SK-N-SH treated with all-trans-retinoic acid at 6 μM for 48 hours (cell line): ENCODE measurements around the gene TUBGCP3.

Source experiments
- ARNTL ChIP-seq: fragments of 450-650 bp; formaldehyde crosslinking; IDR thresholded peaks from 2 replicates; pipeline ENCODE4 v1.5.0; 2020; ENCODE audit warnings: low read depth, mild to moderate bottlenecking, moderate library complexity, borderline replicate concordance
- ISL1 ChIP-seq: fragments of 250-450 bp; sonication (Bioruptor Pico); IDR thresholded peaks from 2 replicates; pipeline ENCODE4 v2.1.2; 2022; ENCODE audit warnings: mild to moderate bottlenecking, moderate library complexity
- OSR1 ChIP-seq: fragments of 250-450 bp; sonication (Bioruptor Pico); IDR thresholded peaks from 2 replicates; pipeline ENCODE4 v1.8.0; 2022; ENCODE audit warnings: moderate library complexity, mild to moderate bottlenecking, inconsistent platforms
- PPARA ChIP-seq: fragments of 250-450 bp; sonication (Bioruptor Pico); IDR thresholded peaks from 2 replicates; pipeline ENCODE4 v1.5.0; 2020; ENCODE audit warnings: mild to moderate bottlenecking, borderline replicate concordance
- RARB ChIP-seq: fragments of 250-450 bp; sonication (Bioruptor Pico); IDR thresholded peaks from 2 replicates; pipeline ENCODE4 v1.8.0; 2021; ENCODE audit warnings: mild to moderate bottlenecking, moderate library complexity
- SNAI2 ChIP-seq: fragments of 250-450 bp; sonication (Bioruptor Pico); IDR thresholded peaks from 2 replicates; pipeline ENCODE4 v1.5.0; 2020; ENCODE audit warnings: mild to moderate bottlenecking, moderate library complexity
- TOX ChIP-seq: fragments of 250-450 bp; sonication (Bioruptor Pico); IDR thresholded peaks from 2 replicates; pipeline ENCODE4 v1.8.0; 2021; ENCODE audit warnings: mild to moderate bottlenecking, moderate library complexity, borderline replicate concordance
- ZFP3 ChIP-seq: fragments of 250-450 bp; sonication (Bioruptor Pico); IDR thresholded peaks from 2 replicates; pipeline ENCODE4 v1.5.0; 2020; ENCODE audit warnings: mild to moderate bottlenecking, moderate library complexity
- ZFP30 ChIP-seq: fragments of 450-650 bp; formaldehyde crosslinking; IDR thresholded peaks from 2 replicates; pipeline ENCODE4 v1.5.0; 2022; ENCODE audit warnings: mild to moderate bottlenecking, moderate library complexity
- ZNF8 ChIP-seq: fragments of 450-650 bp; formaldehyde crosslinking; IDR thresholded peaks from 2 replicates; pipeline ENCODE4 v1.5.0; 2020; ENCODE audit warnings: mild to moderate bottlenecking, moderate library complexity
- TF ChIP-seq, protein P1 (sequence below): fragments of 250-450 bp; sonication (Bioruptor Pico); IDR thresholded peaks from 2 replicates; pipeline ENCODE4 v1.8.0; 2020; ENCODE audit warnings: mild to moderate bottlenecking, moderate library complexity, borderline replicate concordance

DNA sequence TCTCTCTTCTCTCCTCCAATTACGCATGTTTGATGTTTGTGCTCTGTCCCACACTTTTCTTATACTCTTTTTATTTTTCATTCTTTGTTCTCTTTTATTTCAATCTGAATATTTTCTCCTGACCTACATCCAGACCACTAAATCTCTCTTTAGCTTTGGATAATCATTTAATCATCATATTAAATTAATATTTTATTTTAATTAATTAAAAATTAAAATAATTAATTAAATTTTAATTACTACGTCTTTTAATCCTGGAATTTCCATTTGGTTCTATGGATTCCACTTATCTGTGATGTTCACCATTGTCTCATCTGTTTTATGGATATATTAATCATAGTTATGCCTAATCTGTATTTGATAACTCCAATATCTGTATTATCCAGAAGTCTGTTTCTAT, 149.4 kb downstream of the TUBGCP3 start:
- no peak for TF ChIP-seq ZFP3
- TF ChIP-seq ZNF8 = no peak
- no peak for TF ChIP-seq RARB (CRISPR knock-in tag)
- TF ChIP-seq ARNTL (CRISPR knock-in tag) = no peak
- TF ChIP-seq ZFP30 (CRISPR knock-in tag) = no peak
- TF ChIP-seq, protein P1, sequence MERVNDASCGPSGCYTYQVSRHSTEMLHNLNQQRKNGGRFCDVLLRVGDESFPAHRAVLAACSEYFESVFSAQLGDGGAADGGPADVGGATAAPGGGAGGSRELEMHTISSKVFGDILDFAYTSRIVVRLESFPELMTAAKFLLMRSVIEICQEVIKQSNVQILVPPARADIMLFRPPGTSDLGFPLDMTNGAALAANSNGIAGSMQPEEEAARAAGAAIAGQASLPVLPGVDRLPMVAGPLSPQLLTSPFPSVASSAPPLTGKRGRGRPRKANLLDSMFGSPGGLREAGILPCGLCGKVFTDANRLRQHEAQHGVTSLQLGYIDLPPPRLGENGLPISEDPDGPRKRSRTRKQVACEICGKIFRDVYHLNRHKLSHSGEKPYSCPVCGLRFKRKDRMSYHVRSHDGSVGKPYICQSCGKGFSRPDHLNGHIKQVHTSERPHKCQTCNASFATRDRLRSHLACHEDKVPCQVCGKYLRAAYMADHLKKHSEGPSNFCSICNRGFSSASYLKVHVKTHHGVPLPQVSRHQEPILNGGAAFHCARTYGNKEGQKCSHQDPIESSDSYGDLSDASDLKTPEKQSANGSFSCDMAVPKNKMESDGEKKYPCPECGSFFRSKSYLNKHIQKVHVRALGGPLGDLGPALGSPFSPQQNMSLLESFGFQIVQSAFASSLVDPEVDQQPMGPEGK (CRISPR knock-in tag) = no peak
- no peak for TF ChIP-seq SNAI2
- no peak for TF ChIP-seq PPARA
- TF ChIP-seq OSR1 (CRISPR knock-in tag) = no peak
- no peak for TF ChIP-seq ISL1 (CRISPR knock-in tag)
- no peak for TF ChIP-seq TOX (CRISPR knock-in tag)
